GM12875 (cell line): Measurements from ENCODE around the gene OTOA.

Source experiments
- H3K4me3 ChIP-seq: one replicate; pipeline ENCODE4 v1.5.1; 2011; ENCODE audit warnings: low read depth, low read length, control low read depth
- CTCF ChIP-seq: IDR thresholded peaks from 2 replicates; pipeline ENCODE4 v1.5.1; 2011; ENCODE audit warnings: low read depth, mild to moderate bottlenecking, control low read depth, inconsistent platforms, low read length, moderate library complexity, borderline replicate concordance; ENCODE audit not compliant: insufficient read depth

OTOA gene

GRCh38 chr16:21702276-21702675, 38.5 kb downstream of the OTOA start:
- TF ChIP-seq CTCF, result no peak

GRCh38 chr16:21703156-21703555, 39.4 kb downstream of the OTOA start:
- no peak for TF ChIP-seq CTCF
- no peak overlapping the region for H3K4me3 ChIP-seq

More at GRCh38 chr16:21702276-21702675, 38.5 kb downstream of the OTOA start:
- no peak overlapping the region for H3K4me3 ChIP-seq

GRCh38 chr16:21703589-21704174, 39.9 kb downstream of the OTOA start:
- TF ChIP-seq CTCF, result no peak
- H3K4me3 ChIP-seq, result no peak overlapping the region

GRCh38 chr16:21704266-21704665, 40.5 kb downstream of the OTOA start:
- TF ChIP-seq CTCF, result no peak
- no peak overlapping the region for H3K4me3 ChIP-seq

- TF ChIP-seq CTCF, result no peak
Observed at GRCh38 chr16:21704733-21705132, 41.0 kb downstream of the OTOA start.

GRCh38 chr16:21708533-21709115, 44.9 kb downstream of the OTOA start:
- no peak overlapping the region for H3K4me3 ChIP-seq
- peak; percentile 59 for TF ChIP-seq CTCF

More at GRCh38 chr16:21704733-21705132, 41.0 kb downstream of the OTOA start:
- no peak overlapping the region for H3K4me3 ChIP-seq

- no peak overlapping the region for H3K4me3 ChIP-seq
- no peak for TF ChIP-seq CTCF
Observed at GRCh38 chr16:21710938-21711337, 47.2 kb downstream of the OTOA start.
